Measurements from ENCODE around the gene ELMOD2.
A peak's percentile ranks its signal among the peaks of the same experiment; 100 is the strongest.
"Not testable (repeated sequence)": the region's sequence is repeated elsewhere in the genome, so short reads cannot be mapped to it uniquely, and the experiment has no call there.

ELMOD2 gene, protein sequence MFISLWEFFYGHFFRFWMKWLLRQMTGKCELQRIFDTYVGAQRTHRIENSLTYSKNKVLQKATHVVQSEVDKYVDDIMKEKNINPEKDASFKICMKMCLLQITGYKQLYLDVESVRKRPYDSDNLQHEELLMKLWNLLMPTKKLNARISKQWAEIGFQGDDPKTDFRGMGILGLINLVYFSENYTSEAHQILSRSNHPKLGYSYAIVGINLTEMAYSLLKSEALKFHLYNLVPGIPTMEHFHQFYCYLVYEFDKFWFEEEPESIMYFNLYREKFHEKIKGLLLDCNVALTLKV

DNA sequence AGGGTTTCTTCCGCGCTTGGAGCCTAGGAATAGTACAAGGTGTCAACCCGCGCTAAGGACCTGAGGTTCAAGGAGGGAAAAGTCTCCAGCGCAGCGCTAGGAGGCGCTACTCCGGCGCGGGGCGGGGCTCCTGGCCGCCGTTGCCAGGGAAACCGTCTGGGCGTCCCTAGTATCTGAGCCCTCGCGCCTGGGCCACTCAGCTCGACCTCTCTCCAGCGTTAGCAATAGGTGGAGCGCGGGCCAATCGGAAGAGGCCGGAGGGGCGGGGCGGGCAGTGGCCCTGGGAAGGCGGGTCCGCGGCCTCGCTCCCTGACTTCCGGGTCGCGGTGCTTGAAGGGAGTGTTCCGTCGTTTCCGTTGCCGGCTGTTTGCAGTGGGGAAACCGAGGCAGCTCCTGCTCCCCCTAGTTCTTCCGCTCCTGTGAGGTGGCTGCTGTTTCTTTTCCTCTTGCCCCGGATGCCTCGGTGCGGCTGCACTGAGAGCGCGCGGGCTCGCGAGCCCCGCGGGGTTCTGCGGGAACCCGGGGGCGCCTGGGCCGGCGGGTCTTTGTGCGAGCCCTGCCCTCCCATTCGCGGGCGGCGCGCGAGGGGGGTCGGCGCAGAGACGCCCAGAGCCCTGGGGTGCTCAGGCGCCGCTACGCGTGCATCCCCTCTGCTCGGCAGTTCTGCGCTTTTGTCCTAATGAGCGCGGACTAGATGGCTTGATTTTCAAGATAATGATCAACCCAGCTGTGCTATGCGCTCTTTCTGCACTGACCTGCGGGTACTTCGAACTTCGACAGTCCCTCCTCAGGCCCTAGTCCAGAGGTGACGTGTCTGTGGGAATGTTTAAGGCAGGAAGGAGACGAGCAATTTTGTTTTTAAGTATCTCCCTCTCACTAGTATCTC is at the start of gene ELMOD2:
ELMOD2 (plus strand) TSS at position 312 of the 886 bp plus-strand sequence. CDS start 1,261 bp downstream, outside the sequence.
- DNase-seq = peak; percentile 98

DNA sequence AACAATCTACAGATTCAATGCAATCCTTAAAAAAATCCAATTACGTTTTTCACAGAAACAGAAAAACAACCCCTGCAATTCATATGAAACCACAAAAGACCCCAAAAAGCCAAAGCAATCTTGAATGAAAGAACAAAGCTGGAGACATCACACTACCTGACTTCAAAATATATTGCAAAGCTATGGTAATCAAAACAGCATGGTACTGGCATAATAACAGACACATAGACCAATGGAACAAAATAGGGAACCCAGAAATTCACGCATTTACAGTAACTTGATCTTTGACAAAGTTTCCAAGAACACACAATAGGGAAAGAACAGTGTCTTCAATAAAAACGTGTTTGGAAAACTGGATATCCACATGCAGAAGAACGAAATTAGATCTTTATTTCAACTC is 40.5 kb upstream of the ELMOD2 start:
- no peak for DNase-seq

DNA sequence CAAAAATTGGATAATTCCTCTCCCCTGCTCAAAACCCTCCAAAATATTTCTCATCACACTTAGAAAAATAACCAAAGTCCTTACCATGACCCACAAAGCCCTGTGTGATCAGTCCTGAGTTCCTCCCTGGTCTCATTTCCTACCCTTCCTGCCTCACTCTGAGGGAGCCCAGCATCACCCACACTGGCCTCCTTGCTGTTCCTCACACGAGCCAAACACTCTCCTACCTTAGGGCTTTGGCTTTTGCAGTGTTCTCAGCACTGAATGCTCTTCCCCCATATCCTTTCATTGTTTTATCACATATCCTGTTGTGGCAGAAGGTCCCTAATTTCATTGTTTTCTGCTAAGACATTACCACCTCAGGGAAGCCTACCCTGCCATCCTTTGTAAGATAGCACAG is 38.0 kb upstream of the ELMOD2 start:
- DNase-seq = no peak

DNA sequence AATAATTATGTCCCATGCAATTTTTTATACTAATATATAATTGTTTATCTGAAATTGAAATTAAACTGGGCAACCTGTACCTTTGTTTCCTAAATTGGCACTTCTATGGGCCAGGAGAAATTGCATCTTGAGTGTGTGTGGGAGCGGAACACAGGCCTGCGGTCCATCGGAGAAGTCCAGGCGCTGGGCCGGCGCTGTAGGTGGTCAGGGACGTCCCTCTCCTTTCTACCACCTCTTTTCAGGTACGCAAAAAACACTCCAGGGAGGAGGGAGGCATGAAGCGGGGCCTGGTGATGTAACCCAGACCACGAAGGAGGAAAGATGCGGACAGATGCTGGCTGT is 26.6 kb upstream of the ELMOD2 start:
- no peak for DNase-seq

DNA sequence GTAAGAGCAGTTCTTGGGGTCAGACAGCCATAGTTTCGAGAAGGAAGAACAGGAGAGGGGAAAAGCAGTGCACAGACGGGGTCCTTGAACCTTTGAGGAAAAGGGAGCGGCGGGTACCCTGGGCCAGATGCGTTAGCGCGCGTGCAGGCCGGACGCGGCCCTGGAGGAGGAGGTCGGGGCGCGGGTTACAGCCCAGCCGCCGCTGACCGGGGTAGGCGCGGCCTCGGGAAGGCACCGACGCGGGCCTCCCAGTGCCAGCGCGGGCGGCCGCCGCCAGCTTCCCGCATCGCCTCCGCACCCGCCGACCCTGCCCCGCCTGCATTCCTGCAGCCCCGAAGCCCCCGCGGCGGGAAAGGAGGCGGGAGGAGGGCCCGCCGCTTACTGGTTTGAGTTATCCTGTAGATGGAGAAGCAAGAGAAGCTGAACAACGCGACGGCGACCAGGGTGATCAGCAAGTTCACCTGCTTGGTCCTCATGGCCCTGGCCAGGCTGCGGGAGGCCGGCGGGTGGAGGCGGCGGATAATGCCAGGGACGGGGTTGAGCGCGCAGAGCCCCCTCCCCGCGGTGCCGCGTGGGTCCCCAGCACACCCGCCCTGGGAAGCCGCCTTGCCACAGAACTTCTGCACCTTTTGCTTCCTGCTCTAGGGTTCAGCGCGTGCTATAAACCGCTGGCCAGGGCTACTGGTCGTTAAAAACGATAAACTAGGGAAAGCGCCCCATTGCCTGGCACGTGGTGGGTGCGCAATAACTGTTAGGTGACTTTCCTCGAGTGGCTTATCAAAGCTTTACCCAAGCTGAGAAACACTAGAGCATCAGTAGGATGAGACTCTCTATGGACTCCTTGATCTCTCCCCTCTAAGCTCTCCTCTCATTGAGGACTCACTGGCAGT is 26.0 kb upstream of the ELMOD2 start, which contains the start of gene MGAT4D:
MGAT4D (minus strand) TSS at position 547 of the 890 bp plus-strand sequence; CDS start at position 476, 71 bp downstream.
- no peak for DNase-seq

DNA sequence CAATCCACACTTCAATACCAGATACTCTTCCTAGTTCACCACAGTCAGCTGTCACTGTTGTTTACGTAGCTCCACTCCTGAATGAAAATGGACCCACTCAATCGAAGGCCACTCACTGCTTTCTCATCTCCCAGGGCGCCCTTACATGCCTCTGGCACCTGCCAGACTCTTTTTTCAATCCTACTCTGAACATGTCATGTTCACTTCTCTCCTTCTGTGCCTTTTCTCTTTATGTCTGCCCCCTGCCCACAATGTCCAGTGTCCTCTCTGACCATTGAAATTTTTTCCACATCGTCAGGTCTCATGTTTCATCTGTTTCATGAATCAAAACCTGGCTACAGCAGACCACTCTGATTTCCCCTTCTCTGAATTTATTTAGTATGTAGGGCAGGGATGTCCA is 24.6 kb upstream of the ELMOD2 start:
- DNase-seq = no peak

DNA sequence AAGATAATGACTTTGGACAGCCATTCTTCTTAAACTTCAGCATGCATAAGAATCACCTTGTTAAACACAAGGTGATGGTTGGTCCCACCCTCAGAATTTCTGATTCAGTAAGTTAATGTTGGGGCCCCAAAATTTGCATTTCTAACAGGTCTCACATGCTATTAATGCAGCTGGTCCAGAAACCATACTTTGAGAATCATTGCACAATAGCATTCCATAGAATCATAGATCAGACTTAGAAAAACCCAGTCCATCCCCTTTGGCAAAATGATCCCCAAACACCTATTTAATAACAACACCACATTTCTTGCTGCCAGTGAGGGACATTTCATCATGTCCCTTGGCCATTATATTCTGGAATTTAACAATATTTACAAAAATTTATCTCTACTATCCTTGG is 19.7 kb upstream of the ELMOD2 start:
- no peak for DNase-seq

DNA sequence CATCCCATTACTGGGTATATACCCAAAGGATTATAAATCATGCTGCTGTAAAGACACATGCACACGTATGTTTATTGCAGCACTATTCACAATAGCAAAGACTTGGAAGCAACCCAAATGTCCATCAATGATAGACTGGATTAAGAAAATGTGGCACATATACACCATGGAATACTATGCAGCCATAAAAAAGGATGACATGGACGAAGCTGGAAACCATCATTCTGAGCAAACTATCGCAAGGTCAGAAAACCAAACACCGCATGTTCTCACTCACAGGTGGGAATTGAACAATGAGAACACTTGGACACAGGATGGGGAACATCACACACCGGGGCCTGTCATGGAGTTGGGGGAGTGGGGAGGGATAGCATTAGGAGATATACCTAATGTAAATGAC is 10.2 kb upstream of the ELMOD2 start:
- DNase-seq = not testable (repeated sequence)

DNA sequence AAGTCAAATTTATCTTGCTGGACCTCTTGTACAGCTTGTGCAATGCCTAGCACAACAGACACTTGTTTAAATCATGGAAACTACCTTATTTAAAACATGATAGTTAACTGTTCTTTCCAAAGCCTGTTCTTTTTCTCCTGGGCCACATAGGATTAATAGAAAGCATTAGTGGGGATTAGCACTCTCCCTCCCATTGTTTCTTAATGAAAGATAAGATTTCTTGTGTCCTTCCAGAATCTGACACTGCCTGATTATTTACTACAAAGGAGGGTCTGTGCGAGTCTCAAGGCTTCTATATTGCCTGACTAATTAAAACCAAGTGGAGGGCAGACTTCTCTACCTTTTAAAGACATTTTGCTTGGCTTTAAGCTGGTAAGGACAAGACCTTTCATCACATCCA is 8.5 kb upstream of the ELMOD2 start:
- no peak for DNase-seq

DNA sequence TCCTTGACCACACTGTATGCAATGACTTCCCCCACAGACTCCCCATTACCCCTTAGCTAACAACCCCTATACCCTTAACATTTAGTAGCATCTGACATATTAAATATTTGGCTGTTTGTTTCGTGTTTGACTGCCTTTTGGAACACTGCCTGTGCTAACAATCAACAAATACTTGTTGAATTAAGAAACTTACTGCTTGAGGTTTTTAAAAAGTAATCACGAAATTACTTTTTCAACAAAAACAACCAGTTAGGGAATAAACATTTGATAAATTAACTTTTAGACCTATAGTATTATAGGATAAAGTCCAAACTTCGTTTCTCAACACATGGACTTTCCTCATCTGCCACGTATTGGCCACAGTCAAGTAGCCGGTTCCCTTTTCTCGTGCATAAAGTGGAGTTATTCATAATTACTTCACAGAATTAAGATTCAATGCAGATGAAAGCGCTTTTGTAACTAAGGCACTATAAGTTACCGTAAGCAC is 555 bp upstream of the ELMOD2 start:
- no peak for DNase-seq

DNA sequence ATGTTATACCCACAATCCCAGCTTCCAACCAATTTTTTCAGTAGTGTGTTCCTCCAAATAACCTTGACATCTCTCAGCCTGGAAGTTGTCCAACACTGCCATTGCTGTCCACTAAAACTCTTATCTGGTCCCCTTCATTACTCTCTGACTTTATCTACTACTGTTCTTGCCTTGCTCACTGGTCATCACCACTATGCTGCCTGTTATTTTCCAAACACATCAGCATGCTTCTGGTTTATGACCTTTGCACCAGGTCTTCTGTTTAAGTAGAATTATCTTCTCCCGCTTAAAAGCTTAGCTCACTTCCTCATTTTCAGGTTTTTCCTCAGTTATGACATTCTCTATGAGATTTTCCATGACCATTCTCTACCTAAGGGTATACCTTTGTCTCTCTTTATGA is 5.5 kb downstream of the ELMOD2 start:
- DNase-seq = no peak

DNA sequence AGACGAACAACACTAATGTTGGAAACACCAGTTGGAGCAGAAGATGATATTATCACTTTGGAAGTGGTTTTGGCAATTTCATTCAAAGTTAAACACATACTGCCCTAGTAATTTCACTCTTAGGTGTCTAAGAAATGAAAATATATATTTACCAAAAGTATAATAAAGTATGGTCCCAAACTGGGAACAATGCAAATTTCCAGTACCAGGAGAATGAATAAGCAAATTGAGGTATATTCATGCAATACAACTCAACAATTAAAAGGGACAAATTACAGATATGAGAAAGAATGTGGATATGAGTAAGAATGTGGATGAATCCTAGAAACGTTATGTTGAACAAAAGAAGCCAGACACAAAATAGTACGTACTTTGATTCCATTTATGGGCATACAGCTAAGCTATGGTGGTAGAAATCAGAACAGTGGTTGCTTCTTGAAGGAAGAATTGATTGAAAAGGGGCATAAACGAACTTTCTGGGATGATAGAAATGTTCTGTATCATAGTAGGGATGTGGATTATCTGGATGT is 10.0 kb downstream of the ELMOD2 start:
- DNase-seq = no peak

DNA sequence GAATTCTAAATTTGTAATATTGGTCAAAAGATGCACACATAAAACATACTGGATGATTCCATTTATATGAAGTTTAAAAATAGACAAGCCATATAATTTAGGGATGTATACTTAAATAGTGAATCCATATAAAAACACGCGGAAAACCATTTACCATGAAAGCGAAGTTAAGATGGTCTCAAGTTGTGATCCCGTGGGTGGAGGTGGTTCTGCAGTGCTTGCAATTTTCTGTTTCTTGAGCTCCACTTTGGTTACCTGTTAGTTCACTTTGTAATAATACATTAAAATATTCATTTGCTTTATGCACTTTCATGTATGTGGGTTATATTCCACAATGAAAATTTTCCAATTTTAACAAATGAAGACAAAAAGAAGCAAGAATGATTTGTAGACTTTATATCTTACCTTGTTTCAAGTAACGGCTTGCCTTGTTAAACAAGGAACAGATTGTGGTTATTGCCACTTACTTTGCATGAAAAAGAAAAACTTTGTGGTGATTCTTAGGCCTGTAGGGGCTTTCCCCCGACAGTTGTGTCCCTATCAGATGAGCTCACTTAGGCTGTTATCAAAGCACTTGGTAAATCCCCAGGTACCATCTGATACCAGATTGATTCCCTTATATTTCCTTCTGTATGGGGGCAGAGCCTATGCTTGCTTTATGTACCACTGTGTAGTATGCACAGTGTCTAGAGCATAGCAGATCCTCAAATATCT is 32.6 kb downstream of the ELMOD2 start:
- no peak for DNase-seq

DNA sequence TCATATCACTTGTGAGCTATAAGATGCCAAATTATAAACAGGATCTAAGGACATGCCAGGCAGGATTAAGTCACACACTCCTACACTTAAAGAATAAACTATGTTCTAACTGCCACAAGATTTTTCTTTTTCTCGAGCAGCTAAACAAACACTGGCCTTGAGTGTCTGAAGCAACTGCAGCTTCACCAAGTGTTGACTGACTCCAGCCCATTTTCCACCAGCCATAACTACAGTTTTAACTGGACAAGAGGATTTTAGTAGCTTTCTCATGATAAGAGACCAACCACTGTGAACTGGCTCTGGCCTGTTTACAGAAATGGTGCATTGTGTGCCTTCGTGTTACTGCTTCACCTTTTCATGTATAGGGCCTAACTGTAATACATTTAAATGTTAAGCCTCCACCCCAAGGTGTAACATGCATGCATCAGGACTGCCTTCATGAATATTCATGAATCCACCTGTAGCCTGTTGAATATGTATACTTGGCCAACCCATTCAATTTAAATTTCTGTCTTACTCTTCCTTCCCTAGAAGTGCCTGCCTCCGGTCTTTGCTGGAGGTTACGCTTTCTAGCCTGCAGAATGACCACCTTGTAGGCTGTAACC is 34.0 kb downstream of the ELMOD2 start:
- no peak for DNase-seq

DNA sequence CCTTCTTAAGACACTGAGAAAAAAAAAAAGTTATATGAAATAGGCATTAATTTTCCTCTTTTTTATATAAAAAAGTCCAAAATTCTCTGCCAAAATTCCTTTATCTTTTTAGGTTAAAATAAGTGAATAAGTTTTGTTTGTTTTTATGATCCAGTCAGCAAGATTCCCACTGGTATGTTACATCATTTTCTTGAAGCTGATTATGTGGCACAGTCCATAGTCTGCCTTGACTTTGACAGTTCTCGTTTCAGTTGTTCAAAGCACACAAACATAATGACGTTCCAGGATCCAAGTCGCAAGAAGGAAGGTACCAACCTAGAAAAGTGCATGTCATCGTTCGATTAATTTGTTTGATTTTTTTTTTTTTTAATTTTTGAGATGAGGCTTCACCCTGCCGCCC is 35.7 kb downstream of the ELMOD2 start:
- no peak for DNase-seq

DNA sequence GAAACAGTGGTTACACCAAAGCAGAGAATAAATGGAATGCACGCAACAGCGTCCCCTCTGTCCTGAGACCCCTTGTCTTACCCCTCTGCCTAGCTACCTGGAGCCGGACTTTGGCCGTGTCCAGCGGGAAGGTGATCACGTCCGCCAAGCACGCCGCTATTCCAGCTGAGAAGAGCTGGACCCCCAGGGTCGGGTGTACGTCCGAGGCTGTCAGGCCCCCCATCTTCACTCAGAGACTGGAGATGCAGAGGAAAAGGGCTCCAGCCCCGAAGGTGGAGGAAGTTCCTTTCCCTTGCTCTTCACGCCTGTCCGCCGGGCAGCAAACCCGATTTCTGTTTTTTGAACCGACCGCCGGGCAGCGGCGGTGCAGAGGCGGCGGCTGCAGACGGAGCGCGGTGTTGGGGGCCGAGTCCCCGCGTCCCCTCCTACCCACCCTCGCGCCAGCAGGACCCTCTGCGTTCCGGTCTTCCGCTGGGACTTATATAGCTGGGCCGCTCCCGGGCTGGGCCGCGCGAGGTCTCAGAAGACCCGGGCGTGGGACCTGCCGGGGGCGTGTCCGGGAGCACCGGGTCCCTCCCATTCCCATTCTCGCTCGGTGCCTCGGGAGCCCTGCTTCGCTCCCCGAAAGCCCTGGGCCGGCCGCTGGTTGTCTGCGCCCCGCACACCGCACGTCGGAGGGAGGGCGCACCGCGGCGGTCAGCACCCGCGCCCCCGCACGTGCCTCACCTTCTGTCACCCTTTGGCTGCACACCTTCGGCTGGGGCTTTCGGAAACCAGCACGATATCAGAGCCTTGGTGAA is 44.7 kb downstream of the ELMOD2 start, which contains the start of gene UCP1:
UCP1 (minus strand) TSS at position 455 of the 800 bp plus-strand sequence; CDS start at position 223, 232 bp downstream.
- DNase-seq = no peak

DNA sequence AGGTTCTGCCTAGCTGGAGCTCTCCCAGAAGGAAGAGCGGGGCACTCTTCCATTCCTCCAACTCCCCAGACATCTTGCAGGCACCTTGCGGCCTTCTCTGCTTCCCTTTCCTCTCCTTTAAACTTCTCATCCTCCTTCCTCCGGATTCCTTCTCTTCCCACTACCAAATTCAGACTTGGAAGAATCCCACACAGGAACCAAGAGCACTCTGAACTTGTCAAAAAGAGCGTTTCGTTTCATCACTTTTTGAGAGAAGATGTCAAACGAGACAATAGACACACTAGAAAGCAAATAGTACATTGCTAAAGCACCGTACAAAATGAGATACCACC is 45.3 kb downstream of the ELMOD2 start:
- DNase-seq = no peak

DNA sequence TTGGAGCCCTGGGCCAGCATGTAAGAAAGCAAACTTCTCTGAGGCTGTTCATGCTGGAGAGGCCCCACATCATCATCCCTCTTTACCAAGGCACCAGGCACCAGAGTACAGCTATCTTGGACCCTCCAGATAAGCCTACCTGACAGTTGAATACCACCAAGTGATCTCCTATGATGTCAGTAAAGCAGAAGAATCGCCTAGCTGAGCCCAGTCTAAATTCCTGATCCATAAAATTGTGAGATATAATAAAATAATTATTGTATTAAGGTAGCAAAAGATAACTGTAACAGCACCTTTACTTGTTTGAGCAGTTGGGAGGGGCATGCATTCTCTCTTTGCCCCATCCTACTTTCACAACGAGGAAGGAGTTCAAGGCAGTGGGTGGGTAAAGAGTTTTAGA is 47.7 kb downstream of the ELMOD2 start:
- no peak for DNase-seq

DNA sequence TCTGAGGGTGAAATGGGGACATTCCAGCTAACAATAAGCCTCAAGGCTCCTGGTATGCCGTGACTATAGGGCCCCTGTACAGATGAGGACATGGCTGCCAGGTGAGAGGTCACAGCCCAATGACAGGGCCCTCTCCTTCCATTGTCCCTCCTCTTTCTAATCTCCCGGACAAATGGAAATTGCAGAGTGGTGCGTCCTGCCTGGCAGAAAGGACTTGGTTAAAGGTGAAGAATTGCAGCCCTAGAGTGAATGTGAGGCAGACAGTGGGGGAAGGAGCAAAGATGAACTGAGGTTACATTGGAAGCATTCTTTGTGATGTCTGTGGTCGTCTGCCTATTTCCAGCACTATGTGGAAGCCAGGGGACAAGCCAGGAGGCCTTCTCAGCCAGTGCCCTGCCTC is 51.5 kb downstream of the ELMOD2 start:
- no peak for DNase-seq

DNA sequence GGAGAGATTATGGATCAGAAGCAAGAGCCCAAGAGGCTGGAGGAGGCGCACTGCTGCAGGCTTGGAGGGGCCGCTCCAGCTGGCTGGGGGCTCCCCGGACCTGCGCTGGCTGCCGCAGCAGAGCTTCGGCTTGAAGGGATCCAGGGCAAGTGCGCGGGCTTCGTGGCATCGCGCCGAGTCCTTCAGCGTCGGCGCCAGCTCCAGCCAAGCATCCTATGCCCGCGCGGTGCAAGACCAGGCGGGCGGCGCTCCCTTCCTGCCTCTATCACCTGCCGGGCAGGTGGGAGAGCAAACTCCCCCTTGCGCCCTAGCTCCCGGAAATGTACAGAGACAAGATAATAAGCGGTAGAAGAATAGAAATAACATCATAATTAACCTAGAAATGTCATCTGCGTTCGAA is 55.3 kb downstream of the ELMOD2 start:
- no peak for DNase-seq

DNA sequence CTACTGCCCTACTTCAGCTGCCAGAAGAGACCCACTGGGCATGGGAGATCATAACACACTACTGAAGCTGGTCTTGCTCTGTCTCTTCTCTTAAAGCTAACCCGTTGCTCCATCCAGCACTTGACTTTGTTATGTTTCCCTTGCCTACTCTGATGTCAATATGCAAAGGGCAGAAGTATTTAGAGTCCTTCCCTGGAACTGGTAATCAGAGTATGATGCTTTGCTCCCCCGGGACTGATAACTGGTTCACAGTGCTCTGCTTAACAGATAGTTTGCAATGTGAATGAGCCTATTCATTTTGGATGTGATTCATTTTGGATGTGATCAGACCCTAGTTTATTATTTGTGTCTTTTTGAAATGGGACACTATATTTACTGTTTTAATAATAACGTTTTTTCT is 57.1 kb downstream of the ELMOD2 start:
- no peak for DNase-seq

Measured in CD4-positive, alpha-beta T cell treated with Interleukin-6 for 4 hours (primary cell).